ENCODE results near the gene CACNG7.
"Not testable (repeated sequence)": the region's sequence is repeated elsewhere in the genome, so short reads cannot be mapped to it uniquely, and the experiment has no call there.

Gene CACNG7

GRCh38 chr19:53945441-53945840 is 36.4 kb downstream of the CACNG7 start:
- H3K9me3 ChIP-seq (ENCODE audit: insufficient read depth, low read depth, low read length): no peaks in the 10 kb centered on the region
- H2AFZ ChIP-seq (ENCODE audit: low read length): no peak overlapping the region
- H3K36me3 ChIP-seq (ENCODE audit: insufficient read depth, low read length): no peaks in the 10 kb centered on the region
- H3K9me2 ChIP-seq (replicated peaks; ENCODE audit: low read depth, low read length): no peaks in the 10 kb centered on the region
- H3K4me2 ChIP-seq (ENCODE audit: low read depth, low read length, poor library complexity, severe bottlenecking): no peak overlapping the region
- no peak overlapping the region for H3K9ac ChIP-seq (ENCODE audit: low read depth, low read length, poor library complexity, severe bottlenecking)
- H3K27me3 ChIP-seq (ENCODE audit: insufficient read depth, low read length, poor library complexity, severe bottlenecking): no peaks in the 10 kb centered on the region
- no peak overlapping the region for H3K4me3 ChIP-seq (ENCODE audit: low read length, poor library complexity, severe bottlenecking)
- no peaks in the 10 kb centered on the region for H4K20me1 ChIP-seq (ENCODE audit: insufficient read depth, low read length, poor library complexity, severe bottlenecking)
- no peaks in the 10 kb centered on the region for H3K4me1 ChIP-seq (ENCODE audit: insufficient read depth, low read length, poor library complexity, severe bottlenecking)
- TF ChIP-seq CTCF (conservative IDR thresholded peaks at IDR 0.05; ENCODE audit: low read length) (no peak), EZH2phosphoT487 (IDR thresholded peaks at IDR 0.05; ENCODE audit: borderline replicate concordance) (no peak)
- no peaks in the 10 kb centered on the region for H3F3A ChIP-seq (ENCODE audit: low read depth)
- no peaks in the 10 kb centered on the region for H3K79me2 ChIP-seq (ENCODE audit: insufficient read depth, low read length)

- H3K4me2 ChIP-seq (ENCODE audit: low read depth, low read length, poor library complexity, severe bottlenecking): no peak overlapping the region
- H3K36me3 ChIP-seq (ENCODE audit: insufficient read depth, low read length): no peaks in the 10 kb centered on the region
- no peaks in the 10 kb centered on the region for H3K9me3 ChIP-seq (ENCODE audit: insufficient read depth, low read depth, low read length)
- H2AFZ ChIP-seq (ENCODE audit: low read length): no peak overlapping the region
- TF ChIP-seq EZH2phosphoT487 (IDR thresholded peaks at IDR 0.05; ENCODE audit: borderline replicate concordance) (no peak), CTCF (conservative IDR thresholded peaks at IDR 0.05; ENCODE audit: low read length) (no peak)
- H3K9ac ChIP-seq (ENCODE audit: low read depth, low read length, poor library complexity, severe bottlenecking): no peak overlapping the region
- H3K4me1 ChIP-seq (ENCODE audit: insufficient read depth, low read length, poor library complexity, severe bottlenecking): no peaks in the 10 kb centered on the region
- no peaks in the 10 kb centered on the region for H4K20me1 ChIP-seq (ENCODE audit: insufficient read depth, low read length, poor library complexity, severe bottlenecking)
- no peaks in the 10 kb centered on the region for H3K9me2 ChIP-seq (replicated peaks; ENCODE audit: low read depth, low read length)
- no peaks in the 10 kb centered on the region for H3K27me3 ChIP-seq (ENCODE audit: insufficient read depth, low read length, poor library complexity, severe bottlenecking)
- no peaks in the 10 kb centered on the region for H3F3A ChIP-seq (ENCODE audit: low read depth)
- H3K4me3 ChIP-seq (ENCODE audit: low read length, poor library complexity, severe bottlenecking): no peak overlapping the region
- H3K79me2 ChIP-seq (ENCODE audit: insufficient read depth, low read length): no peaks in the 10 kb centered on the region
Observed at GRCh38 chr19:53945998-53946397, 36.9 kb downstream of the CACNG7 start.

- Histone ChIP-seq H3K4me2 (ENCODE audit: low read depth, low read length, poor library complexity, severe bottlenecking) (no peak overlapping the region), H2AFZ (ENCODE audit: low read length) (no peak overlapping the region), H4K20me1 (ENCODE audit: insufficient read depth, low read length, poor library complexity, severe bottlenecking) (no peaks in the 10 kb centered on the region), H3K9me3 (ENCODE audit: insufficient read depth, low read depth, low read length) (no peaks in the 10 kb centered on the region), H3K9ac (ENCODE audit: low read depth, low read length, poor library complexity, severe bottlenecking) (no peak overlapping the region), H3K36me3 (ENCODE audit: insufficient read depth, low read length) (no peaks in the 10 kb centered on the region), H3K4me3 (ENCODE audit: low read length, poor library complexity, severe bottlenecking) (no peak overlapping the region), H3K79me2 (ENCODE audit: insufficient read depth, low read length) (no peaks in the 10 kb centered on the region), H3K4me1 (ENCODE audit: insufficient read depth, low read length, poor library complexity, severe bottlenecking) (no peaks in the 10 kb centered on the region), H3K9me2 (replicated peaks; ENCODE audit: low read depth, low read length) (no peaks in the 10 kb centered on the region), H3K27me3 (ENCODE audit: insufficient read depth, low read length, poor library complexity, severe bottlenecking) (no peaks in the 10 kb centered on the region), H3F3A (ENCODE audit: low read depth) (no peaks in the 10 kb centered on the region)
- TF ChIP-seq CTCF (conservative IDR thresholded peaks at IDR 0.05; ENCODE audit: low read length): peak; percentile 41
- no peak for TF ChIP-seq EZH2phosphoT487 (IDR thresholded peaks at IDR 0.05; ENCODE audit: borderline replicate concordance)
Observed at GRCh38 chr19:53947624-53948023, 38.5 kb downstream of the CACNG7 start.

- H3K9ac ChIP-seq (ENCODE audit: low read depth, low read length, poor library complexity, severe bottlenecking); H2AFZ ChIP-seq (ENCODE audit: low read length); H3F3A ChIP-seq (ENCODE audit: low read depth); H3K79me2 ChIP-seq (ENCODE audit: insufficient read depth, low read length); H3K4me3 ChIP-seq (ENCODE audit: low read length, poor library complexity, severe bottlenecking); H3K4me1 ChIP-seq (ENCODE audit: insufficient read depth, low read length, poor library complexity, severe bottlenecking); H3K36me3 ChIP-seq (ENCODE audit: insufficient read depth, low read length); H3K4me2 ChIP-seq (ENCODE audit: low read depth, low read length, poor library complexity, severe bottlenecking); H3K9me3 ChIP-seq (ENCODE audit: insufficient read depth, low read depth, low read length); H3K27me3 ChIP-seq (ENCODE audit: insufficient read depth, low read length, poor library complexity, severe bottlenecking); H4K20me1 ChIP-seq (ENCODE audit: insufficient read depth, low read length, poor library complexity, severe bottlenecking); H3K9me2 ChIP-seq (replicated peaks; ENCODE audit: low read depth, low read length): not testable (repeated sequence)
Observed at GRCh38 chr19:53948611-53949010, 39.5 kb downstream of the CACNG7 start.
